Hematopoietic multipotent progenitor cell treated with erythropoietin and hydrocortisone succinate and interleukin-3 and kit ligand, for 6 days (in vitro differentiated cells): ENCODE results near the gene SLC17A7.

ENCODE experiments used
- DNase-seq: peaks from one replicate; pipeline ENCODE4 v3.0.0-alpha.2; 2015

The SLC17A7 gene

DNA sequence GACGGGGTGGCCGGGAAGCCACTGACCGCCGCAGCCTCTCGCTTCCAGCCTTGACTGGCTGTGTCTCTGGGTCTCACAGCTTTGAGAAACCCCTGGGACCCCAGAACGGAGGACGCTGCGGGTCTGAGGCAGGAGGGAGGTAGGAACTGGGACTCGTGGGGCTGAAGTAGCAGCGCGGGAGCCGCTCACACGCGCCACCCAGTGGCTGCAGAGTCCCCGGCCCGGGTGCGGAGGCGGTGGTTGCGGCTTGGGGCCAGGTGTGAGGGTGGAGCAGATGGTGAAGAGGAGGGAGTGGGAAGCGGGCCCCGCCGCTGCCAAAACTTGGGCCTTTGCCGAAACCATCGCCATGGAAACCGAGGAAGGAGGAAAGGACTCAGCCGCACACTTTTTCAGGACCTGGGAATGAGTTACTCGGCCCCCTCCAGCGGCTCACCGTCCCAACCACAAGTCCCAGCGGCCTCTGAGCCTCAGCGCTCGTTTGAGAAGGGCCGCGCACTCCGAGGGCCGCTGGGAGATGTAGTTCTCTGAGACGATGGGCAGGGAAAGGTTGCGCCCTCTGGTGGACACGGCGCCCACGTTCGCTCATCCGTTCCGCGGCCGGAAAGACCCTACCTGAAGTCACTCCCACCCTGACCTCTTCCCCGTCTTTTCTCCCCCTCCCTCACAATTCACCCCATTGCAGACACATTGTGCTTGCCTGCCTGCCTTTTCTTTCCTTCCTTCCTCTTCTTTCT, 2.2 kb upstream of the SLC17A7 start:
- peak; percentile 98 for DNase-seq

DNA sequence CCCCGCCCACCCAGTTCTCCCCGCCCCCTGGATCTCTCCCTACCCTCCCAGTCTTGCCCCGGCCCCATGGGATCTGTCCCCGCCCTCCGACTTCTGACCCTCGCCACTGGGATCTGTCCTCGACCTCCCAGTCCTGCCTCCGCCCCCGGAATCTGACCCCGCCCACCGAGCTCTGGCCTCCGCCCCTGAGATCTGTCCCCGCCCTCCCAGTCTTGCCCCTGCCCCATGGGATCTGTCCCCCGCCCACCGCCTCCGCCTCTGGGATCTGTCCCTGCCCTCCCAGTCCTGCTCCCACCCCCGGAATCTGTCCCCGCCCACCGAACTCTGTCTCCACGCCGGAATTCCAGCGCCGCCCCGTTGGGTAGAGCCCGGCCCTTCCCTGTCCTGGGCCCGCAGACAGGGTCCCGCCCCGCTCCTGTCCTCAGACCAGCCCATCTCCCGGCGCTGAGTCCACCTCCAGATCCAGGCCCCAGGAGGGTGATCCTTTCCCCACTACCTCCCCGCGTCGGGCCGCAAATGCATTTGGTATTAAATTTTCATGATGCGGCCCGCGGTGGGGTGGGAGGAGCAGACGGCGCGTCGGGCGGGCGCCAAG, 1.5 kb upstream of the SLC17A7 start:
- peak; percentile 81 for DNase-seq

DNA sequence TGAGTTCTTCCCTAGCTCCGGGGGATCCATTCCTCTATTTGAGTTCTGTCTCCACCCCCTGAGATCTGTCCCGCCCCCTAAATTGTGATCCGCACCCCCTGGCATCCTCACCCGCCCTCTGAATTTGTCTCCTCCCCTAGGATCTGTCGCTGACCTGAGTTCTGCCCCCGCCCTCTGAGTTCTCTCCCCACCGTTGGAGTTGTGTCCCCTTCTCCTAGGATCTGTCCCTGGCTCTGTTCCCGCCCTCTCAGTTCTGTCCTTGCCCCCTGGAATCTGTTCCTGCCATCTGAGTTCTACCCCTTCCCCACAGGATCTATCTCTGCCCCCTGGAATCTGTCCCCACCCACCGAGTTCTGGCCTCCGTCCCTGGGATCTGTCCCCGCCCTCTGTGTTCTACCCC, 1.0 kb upstream of the SLC17A7 start:
- peak; percentile 38 for DNase-seq

DNA sequence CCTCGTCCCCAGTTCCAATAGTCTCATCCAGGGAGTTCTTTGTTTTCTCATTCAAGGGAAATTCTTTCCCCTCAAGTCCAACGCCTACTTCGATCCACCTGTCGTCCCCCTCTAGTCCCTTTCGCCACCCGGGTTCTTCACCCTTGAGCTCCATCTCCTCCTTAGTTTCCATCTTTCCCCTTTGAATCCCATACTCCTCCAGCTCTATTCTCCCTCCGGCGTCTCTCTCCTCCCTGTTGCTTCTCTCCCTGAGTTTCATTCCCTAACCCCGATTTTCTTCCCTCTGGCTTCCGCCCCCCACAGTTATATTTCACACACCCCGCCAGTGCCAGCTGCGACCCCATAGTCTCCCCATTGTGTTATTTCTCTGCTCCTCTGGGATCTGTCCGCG, 628 bp upstream of the SLC17A7 start:
- no peak for DNase-seq

GRCh38 chr19:49440439-49441209, 703 bp downstream of the SLC17A7 start:
- DNase-seq: no peak

DNA sequence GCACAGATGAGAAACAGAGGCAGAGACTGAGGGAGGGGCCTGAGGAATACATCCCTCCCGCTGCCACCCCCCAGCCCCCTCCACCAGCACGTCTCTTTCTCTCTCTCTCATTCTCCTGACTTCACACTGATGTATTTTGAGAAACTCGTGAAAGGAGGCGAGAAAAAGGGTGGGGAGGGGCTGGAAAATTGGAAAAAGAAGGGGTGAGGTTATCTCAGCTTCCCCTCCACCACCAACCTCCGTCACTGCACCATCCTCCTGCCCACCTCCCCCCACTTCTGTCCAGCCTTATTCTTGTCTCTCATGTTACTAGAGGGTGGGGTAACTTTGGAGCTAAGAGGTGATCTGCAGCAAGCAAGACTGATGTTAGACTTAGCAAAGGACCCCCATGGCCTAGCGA, 1.5 kb downstream of the SLC17A7 start:
- DNase-seq: no peak

GRCh38 chr19:49438261-49438660, 3.1 kb downstream of the SLC17A7 start:
- no peak for DNase-seq

DNA sequence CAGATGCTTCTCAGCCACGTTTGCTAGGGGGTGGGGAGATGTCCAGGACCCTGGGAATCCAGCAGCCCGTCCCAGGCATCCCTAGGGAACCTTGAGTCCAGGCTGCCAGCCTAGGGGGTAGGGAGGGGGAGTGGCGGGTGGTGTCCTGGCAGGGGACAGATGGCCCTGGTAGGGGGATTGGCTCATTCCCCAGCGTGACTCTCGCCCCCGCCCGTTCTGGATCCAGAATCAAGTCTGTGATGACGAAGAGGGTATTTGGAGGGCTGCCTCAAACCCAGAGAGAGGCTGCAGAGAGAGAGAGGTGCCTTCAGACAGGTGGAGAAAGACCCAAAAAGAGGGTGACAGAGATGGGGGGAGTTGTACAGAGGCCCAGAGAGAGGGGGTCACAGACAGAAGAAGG, 4.1 kb downstream of the SLC17A7 start:
- no peak for DNase-seq

- DNase-seq: peak; percentile 77
Measured at GRCh38 chr19:49436381-49437017, 4.8 kb downstream of the SLC17A7 start.

- DNase-seq: no peak
Measured at GRCh38 chr19:49435670-49436069, 5.7 kb downstream of the SLC17A7 start.

GRCh38 chr19:49434907-49435583, 6.3 kb downstream of the SLC17A7 start:
- DNase-seq: peak; percentile 41

- no peak for DNase-seq
Measured at GRCh38 chr19:49433240-49433901, 8.0 kb downstream of the SLC17A7 start.

DNA sequence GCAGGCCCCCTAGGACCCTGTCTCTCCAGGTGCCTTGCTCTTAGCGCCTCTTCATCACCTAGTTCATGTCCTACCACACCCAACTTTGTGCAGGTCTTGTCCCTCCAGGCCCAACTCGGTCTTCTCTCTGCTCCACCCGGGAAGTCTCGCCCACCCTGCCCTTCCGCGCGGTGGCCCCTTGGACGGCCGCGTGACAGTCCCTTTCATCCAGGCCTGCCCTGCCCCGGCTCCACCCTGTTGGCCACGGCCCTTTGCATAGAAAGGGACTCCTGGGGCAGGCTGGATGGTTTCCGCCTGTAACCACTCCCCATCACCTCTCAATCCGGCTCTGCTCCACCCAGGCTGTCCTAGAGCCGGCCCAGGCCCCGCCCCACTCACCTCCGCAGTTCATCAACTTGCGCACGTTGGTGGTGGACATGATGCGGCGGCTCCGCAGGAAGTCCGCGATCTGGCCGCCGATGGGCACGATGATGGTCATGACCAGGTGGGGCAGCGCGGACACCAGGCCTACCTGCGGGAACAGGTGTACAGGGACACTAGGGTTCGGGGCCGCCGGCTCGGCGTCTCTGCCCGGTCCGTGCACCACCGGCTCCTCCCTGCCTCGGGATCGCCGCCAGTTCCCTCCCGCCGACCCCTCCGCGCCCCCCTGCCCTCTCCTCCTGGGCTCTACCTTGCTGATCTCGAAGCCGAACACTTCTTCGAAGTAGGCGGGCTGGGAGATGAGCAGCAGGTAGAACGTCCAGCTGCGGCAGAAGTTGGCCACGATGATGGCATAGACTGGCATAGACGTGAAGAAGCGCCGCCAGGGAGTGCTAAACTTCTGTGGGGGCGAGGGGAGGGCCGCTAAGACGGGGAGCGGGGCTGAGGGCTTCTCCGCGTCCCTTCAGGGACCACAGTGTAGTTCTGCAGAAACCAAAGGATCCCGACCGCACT, 8.9 kb downstream of the SLC17A7 start:
- peak; percentile 55 for DNase-seq

DNA sequence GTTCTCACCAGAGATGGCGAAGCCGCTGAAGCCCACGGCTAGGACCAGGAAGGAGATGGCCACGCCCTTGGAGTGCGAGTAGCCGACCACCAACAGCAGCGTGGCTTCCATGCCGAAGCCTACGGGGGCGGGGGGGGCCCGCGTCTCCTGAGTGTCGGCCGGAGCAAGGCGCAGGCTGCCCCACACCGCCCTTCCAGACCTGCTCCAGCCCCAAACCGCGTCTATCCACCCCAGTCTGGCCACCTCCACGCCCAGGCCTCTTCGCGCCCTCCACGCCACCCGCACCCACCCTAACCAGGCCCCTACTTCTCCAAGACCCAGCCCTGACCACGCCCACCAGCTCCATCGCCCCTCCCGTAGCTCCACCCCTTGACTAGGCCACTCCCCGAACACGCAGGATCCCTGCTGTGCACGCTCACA, 10.0 kb downstream of the SLC17A7 start:
- DNase-seq: peak; percentile 44

DNA sequence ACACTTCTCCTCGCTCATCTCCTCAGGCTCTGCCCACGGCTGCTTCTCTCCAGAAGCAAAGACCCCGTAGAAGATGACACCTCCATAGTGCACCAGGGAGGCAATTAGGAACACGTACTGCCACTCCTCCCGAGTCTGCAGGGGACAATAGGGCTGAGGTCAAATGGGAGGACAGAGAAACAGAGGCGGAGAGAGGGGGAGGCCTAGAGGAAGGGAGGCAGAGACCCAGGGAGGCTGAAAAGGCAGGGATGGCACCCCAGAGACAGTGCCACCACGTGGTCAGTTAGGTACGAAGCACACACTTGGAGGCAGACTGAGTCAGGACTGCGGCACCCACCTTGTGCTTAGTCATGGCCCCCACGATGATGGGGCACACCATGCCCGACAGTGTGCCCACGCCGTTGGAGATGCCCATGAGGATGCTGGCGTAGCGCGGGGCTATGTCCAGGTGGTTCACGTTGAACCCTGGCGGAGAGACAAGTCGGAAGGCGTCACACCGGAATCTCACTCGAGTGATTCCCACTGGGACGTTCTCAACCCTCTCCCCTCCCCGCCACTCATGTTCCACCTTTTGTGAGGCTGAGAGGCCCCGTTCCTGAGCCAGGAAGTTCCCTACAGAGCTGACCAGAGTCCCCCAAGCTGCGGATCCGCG, 10.5 kb downstream of the SLC17A7 start:
- DNase-seq: peak; percentile 69

DNA sequence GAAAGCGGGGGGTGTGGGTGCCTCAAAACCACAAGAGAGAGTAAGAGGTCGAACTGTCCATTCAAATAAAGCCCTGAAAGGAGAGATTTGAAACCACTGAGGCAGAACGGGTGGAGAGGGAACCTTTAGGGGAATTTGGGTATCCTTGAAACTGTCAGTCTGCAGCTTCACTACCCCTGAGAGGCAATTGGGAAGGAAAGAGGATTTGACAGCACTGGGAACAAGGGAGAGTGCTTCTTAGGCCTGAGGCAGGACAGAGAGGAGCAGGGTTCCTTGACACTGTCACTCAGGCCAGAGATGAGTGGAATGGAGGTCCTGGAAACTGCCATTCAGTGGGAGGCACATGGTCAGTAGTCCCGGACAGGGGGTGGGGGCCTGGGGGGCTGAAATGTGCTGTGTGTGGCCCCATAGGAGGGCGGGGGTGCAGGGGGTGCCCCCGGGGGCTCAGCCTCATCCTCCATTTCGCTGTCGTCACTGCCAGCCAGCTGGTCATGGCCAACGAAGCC, 11.1 kb downstream of the SLC17A7 start:
- DNase-seq: no peak

- DNase-seq: no peak
Measured at GRCh38 chr19:49428547-49429451, 12.5 kb downstream of the SLC17A7 start.

- peak; percentile 41 for DNase-seq
Measured at GRCh38 chr19:49427855-49428546, 13.3 kb downstream of the SLC17A7 start.

- no peak for DNase-seq
Measured at GRCh38 chr19:49427339-49427738, 14.0 kb downstream of the SLC17A7 start.
